WTC11 (cell line): ENCODE data around the gene FBXO7. TPM values are rescaled to one million over a fixed set of nuclear protein-coding genes. Genes with fewer than 3 reads are reported as not detected.

ENCODE experiments used
- ATAC-seq: fragments of 200-7000 bp; cut with Tn5 transposase; 2 replicates; pipeline ENCODE4 v1.10.0; 2021; ENCODE audit warnings: mild to moderate bottlenecking, moderate library complexity
- CTCF ChIA-PET: fragments of 300-600 bp; sonication (Branson Sonifier 250); formaldehyde crosslinking; loops from one replicate; lab custom pipeline; 2021; ENCODE audit warnings: antibody characterized with exemption; lab: Charles Lee
- POLR2A ChIA-PET: fragments of 350-600 bp; sonication (Branson Sonifier 250); formaldehyde crosslinking; loops from one replicate; lab custom pipeline; 2021; ENCODE audit warnings: antibody characterized with exemption; lab: Charles Lee
- DNase-seq: peaks from one replicate; pipeline ENCODE4 v3.0.0; 2021; ENCODE audit warnings: low spot score
- H3K27ac Mint-ChIP-seq: 2 replicates; pipeline ENCODE4 v1.8.0; 2021; ENCODE audit warnings: mixed read lengths
- H3K27me3 Mint-ChIP-seq: 2 replicates; pipeline ENCODE4 v1.8.0; 2021; ENCODE audit warnings: low read depth, mild to moderate bottlenecking, moderate library complexity, mixed read lengths
- H3K36me3 Mint-ChIP-seq: 2 replicates; pipeline ENCODE4 v1.8.0; 2021; ENCODE audit warnings: mixed read lengths
- H3K4me1 Mint-ChIP-seq: 2 replicates; pipeline ENCODE4 v1.8.0; 2022; ENCODE audit warnings: mixed read lengths
- H3K4me3 Mint-ChIP-seq: 2 replicates; pipeline ENCODE4 v1.8.0; 2021; ENCODE audit warnings: mild to moderate bottlenecking, moderate library complexity, mixed read lengths
- H3K9me3 Mint-ChIP-seq: 2 replicates; pipeline ENCODE4 v1.8.0; 2021; ENCODE audit warnings: mixed read lengths
- ATF1 ChIP-seq: sonication (generic); formaldehyde crosslinking; IDR thresholded peaks from 2 replicates; pipeline ENCODE4 v1.8.1; 2023; ENCODE audit warnings: mild to moderate bottlenecking, moderate library complexity, missing genetic modification reagents
- ATF2 ChIP-seq: sonication (generic); formaldehyde crosslinking; IDR thresholded peaks from 2 replicates; pipeline ENCODE4 v1.8.1; 2022; ENCODE audit warnings: low read depth, missing genetic modification reagents, borderline replicate concordance
- ERG ChIP-seq: fragments of 250-450 bp; sonication (Bioruptor Pico); IDR thresholded peaks from 2 replicates; pipeline ENCODE4 v1.8.0; 2021; ENCODE audit warnings: mild to moderate bottlenecking
- ESRRA ChIP-seq: sonication (generic); formaldehyde crosslinking; IDR thresholded peaks from 2 replicates; pipeline ENCODE4 v1.8.1; 2022; ENCODE audit warnings: mild to moderate bottlenecking, missing genetic modification reagents, borderline replicate concordance
- HMGA2 ChIP-seq: fragments of 250-450 bp; sonication (Bioruptor Pico); IDR thresholded peaks from 2 replicates; pipeline ENCODE4 v1.4.0; 2021; ENCODE audit warnings: mild to moderate bottlenecking, moderate library complexity
- JUN ChIP-seq: sonication (generic); formaldehyde crosslinking; IDR thresholded peaks from 2 replicates; pipeline ENCODE4 v1.8.0; 2023; ENCODE audit warnings: mild to moderate bottlenecking, missing genetic modification reagents
- MAX ChIP-seq: sonication (generic); formaldehyde crosslinking; IDR thresholded peaks from 2 replicates; pipeline ENCODE4 v1.8.0; 2022; ENCODE audit warnings: mild to moderate bottlenecking, missing genetic modification reagents
- NFATC4 ChIP-seq: fragments of 250-450 bp; sonication (Bioruptor Pico); IDR thresholded peaks from 2 replicates; pipeline ENCODE4 v1.9.0; 2021; ENCODE audit warnings: mild to moderate bottlenecking
- NR2C2 ChIP-seq: sonication (generic); formaldehyde crosslinking; IDR thresholded peaks from 2 replicates; pipeline ENCODE4 v1.8.0; 2022; ENCODE audit warnings: mild to moderate bottlenecking, missing genetic modification reagents
- SMAD4 ChIP-seq: sonication (generic); formaldehyde crosslinking; IDR thresholded peaks from 2 replicates; pipeline ENCODE4 v1.8.0; 2022; ENCODE audit warnings: mild to moderate bottlenecking, missing genetic modification reagents
- STAT6 ChIP-seq: sonication (generic); formaldehyde crosslinking; conservative IDR thresholded peaks from 2 replicates; pipeline ENCODE4 v1.8.1; 2023; ENCODE audit warnings: mild to moderate bottlenecking, low read depth, missing genetic modification reagents, moderate library complexity
- ZNF232 ChIP-seq: sonication (generic); formaldehyde crosslinking; IDR thresholded peaks from 2 replicates; pipeline ENCODE4 v1.8.0; 2022; ENCODE audit warnings: mild to moderate bottlenecking, missing genetic modification reagents
- ZNF263 ChIP-seq: sonication (generic); formaldehyde crosslinking; IDR thresholded peaks from 2 replicates; pipeline ENCODE4 v1.8.1; 2022; ENCODE audit warnings: low read depth, mild to moderate bottlenecking, moderate library complexity, missing genetic modification reagents
- ZNF423 ChIP-seq: fragments of 250-450 bp; sonication (Bioruptor Pico); IDR thresholded peaks from 2 replicates; pipeline ENCODE4 v2.1.2; 2022; ENCODE audit warnings: mild to moderate bottlenecking, moderate library complexity
- ZNF671 ChIP-seq: fragments of 250-450 bp; sonication (Bioruptor Pico); IDR thresholded peaks from 2 replicates; pipeline ENCODE4 v1.8.0; 2021; ENCODE audit warnings: mild to moderate bottlenecking
- total RNA-seq: library from RNA; stranded (reverse); gene quantifications from 3 replicates; pipeline ENCODE4 v1.2.3, GENCODE V29; 2021
- TF ChIP-seq, protein P1 (sequence below): fragments of 250-450 bp; sonication (Bioruptor Pico); IDR thresholded peaks from 2 replicates; pipeline ENCODE4 v1.9.0; 2021; ENCODE audit warnings: moderate library complexity, mild to moderate bottlenecking, inconsistent platforms, borderline replicate concordance
- TF ChIP-seq, protein P2 (sequence below): fragments of 250-450 bp; sonication (Bioruptor Pico); IDR thresholded peaks from 2 replicates; pipeline ENCODE4 v1.9.0; 2021; ENCODE audit warnings: mild to moderate bottlenecking
- TF ChIP-seq, protein P3 (sequence below): sonication (generic); formaldehyde crosslinking; IDR thresholded peaks from 2 replicates; pipeline ENCODE4 v1.8.1; 2023; ENCODE audit warnings: mild to moderate bottlenecking, missing genetic modification reagents
- TF ChIP-seq, protein P4 (sequence below): sonication (generic); formaldehyde crosslinking; IDR thresholded peaks from 2 replicates; pipeline ENCODE4 v1.8.1; 2022; ENCODE audit warnings: missing genetic modification reagents, borderline replicate concordance

Gene FBXO7
- total RNA-seq, 1 experiment from 2014 or later = 59.4 TPM

- TF ChIP-seq, protein P1, sequence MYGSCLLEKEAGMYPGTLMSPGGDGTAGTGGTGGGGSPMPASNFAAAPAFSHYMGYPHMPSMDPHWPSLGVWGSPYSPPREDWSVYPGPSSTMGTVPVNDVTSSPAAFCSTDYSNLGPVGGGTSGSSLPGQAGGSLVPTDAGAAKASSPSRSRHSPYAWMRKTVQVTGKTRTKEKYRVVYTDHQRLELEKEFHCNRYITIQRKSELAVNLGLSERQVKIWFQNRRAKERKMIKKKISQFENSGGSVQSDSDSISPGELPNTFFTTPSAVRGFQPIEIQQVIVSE (CRISPR knock-in tag) = no peak
- TF ChIP-seq, protein P2, sequence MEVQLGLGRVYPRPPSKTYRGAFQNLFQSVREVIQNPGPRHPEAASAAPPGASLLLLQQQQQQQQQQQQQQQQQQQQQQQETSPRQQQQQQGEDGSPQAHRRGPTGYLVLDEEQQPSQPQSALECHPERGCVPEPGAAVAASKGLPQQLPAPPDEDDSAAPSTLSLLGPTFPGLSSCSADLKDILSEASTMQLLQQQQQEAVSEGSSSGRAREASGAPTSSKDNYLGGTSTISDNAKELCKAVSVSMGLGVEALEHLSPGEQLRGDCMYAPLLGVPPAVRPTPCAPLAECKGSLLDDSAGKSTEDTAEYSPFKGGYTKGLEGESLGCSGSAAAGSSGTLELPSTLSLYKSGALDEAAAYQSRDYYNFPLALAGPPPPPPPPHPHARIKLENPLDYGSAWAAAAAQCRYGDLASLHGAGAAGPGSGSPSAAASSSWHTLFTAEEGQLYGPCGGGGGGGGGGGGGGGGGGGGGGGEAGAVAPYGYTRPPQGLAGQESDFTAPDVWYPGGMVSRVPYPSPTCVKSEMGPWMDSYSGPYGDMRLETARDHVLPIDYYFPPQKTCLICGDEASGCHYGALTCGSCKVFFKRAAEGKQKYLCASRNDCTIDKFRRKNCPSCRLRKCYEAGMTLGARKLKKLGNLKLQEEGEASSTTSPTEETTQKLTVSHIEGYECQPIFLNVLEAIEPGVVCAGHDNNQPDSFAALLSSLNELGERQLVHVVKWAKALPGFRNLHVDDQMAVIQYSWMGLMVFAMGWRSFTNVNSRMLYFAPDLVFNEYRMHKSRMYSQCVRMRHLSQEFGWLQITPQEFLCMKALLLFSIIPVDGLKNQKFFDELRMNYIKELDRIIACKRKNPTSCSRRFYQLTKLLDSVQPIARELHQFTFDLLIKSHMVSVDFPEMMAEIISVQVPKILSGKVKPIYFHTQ (CRISPR knock-in tag) = no peak
- TF ChIP-seq STAT6 (CRISPR knock-in tag) (no peak), ZNF423 (CRISPR knock-in tag) (no peak), ZNF232 (no peak), SMAD4 (CRISPR knock-in tag) (no peak)
These were observed 68.2 kb downstream of the FBXO7 start (continued) for GRCh38 chr22:32542677-32543357.

DNA sequence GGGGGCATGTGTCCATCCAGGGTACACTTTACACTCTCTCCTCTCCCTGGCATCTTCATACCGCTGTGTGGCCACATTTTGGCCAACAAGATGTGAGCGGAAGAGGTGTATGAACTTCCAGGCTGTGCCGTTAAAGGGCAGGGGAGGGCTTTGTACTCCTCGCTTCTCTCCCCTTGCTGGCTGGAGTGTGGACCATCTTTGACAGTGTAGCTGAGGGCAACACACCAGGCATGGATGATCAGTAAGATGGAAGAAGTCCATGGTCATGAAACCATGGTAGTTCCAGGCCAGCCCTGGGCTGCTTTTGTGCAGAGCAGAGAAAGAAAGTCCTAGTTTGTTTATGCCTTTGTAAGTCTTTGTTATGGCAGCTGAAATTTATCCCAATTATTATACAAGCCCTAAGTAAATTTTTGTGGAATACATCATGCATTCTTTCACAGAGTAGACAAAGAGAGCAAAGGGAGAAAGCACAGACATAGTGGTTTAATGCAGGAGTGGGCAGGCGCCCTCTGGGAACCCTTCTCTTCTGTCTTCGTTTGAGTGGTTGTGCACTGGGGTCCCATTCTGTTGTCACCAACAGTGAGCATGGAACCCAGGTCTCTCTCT, 70.4 kb downstream of the FBXO7 start:
- H3K9me3 Mint-ChIP-seq = no peaks in the 10 kb centered on the region
- ChIA-PET CTCF (no interaction called here), POLR2A (no interaction called here)
- H3K36me3 Mint-ChIP-seq = no peaks in the 10 kb centered on the region
- H3K27me3 Mint-ChIP-seq = no peaks in the 10 kb centered on the region; the same call in 1 of the 2 replicates
- no peak for TF ChIP-seq ATF1
- no peak for TF ChIP-seq ZNF671 (CRISPR knock-in tag)
- no peak for TF ChIP-seq NR2C2 (CRISPR knock-in tag)
- TF ChIP-seq, protein P3, sequence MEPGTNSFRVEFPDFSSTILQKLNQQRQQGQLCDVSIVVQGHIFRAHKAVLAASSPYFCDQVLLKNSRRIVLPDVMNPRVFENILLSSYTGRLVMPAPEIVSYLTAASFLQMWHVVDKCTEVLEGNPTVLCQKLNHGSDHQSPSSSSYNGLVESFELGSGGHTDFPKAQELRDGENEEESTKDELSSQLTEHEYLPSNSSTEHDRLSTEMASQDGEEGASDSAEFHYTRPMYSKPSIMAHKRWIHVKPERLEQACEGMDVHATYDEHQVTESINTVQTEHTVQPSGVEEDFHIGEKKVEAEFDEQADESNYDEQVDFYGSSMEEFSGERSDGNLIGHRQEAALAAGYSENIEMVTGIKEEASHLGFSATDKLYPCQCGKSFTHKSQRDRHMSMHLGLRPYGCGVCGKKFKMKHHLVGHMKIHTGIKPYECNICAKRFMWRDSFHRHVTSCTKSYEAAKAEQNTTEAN = no peak
- no peak for TF ChIP-seq ATF2 (CRISPR knock-in tag)
- no peak for TF ChIP-seq HMGA2
- TF ChIP-seq ZNF263 (CRISPR knock-in tag) = no peak
- no peak for TF ChIP-seq MAX (CRISPR knock-in tag)
- TF ChIP-seq JUN (CRISPR knock-in tag) = no peak
- TF ChIP-seq, protein P4, sequence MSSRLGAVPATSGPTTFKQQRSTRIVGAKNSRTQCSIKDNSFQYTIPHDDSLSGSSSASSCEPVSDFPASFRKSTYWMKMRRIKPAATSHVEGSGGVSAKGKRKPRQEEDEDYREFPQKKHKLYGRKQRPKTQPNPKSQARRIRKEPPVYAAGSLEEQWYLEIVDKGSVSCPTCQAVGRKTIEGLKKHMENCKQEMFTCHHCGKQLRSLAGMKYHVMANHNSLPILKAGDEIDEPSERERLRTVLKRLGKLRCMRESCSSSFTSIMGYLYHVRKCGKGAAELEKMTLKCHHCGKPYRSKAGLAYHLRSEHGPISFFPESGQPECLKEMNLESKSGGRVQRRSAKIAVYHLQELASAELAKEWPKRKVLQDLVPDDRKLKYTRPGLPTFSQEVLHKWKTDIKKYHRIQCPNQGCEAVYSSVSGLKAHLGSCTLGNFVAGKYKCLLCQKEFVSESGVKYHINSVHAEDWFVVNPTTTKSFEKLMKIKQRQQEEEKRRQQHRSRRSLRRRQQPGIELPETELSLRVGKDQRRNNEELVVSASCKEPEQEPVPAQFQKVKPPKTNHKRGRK (CRISPR knock-in tag) = no peak
- no peak for TF ChIP-seq NFATC4 (CRISPR knock-in tag)
- TF ChIP-seq ESRRA (CRISPR knock-in tag) = no peak
- TF ChIP-seq ERG = no peak
- no peak overlapping the region for H3K4me3 Mint-ChIP-seq
- no peak overlapping the region for H3K27ac Mint-ChIP-seq
- ATAC-seq = no peak
- no peak for DNase-seq
- no peaks in the 10 kb centered on the region for H3K4me1 Mint-ChIP-seq
